Stimulated activated CD4-positive, alpha-beta T cell treated with anti-CD3 and anti-CD28 coated beads, Interleukin-1b, Interleukin-23, amount 100 ng/mL, for 24 hours (primary cell): ENCODE results near the gene ETNK1.
"Not testable (repeated sequence)": the region's sequence is repeated elsewhere in the genome, so short reads cannot be mapped to it uniquely, and the experiment has no call there.

Experiments used
- DNase-seq, 4 experiments: peaks; one replicate each; pipeline ENCODE4 v3.0.0-alpha.2; 2020; ENCODE audit warnings: low read depth in 4 of 4, low spot score in 1 of 4

ETNK1 gene

GRCh38 chr12:22687361-22688076 is 62.5 kb downstream of the ETNK1 start:
- DNase-seq, result no peak

GRCh38 chr12:22689876-22690275 is 64.9 kb downstream of the ETNK1 start:
- DNase-seq, result no peak

GRCh38 chr12:22691319-22691718 is 66.3 kb downstream of the ETNK1 start:
- DNase-seq, result no peak

GRCh38 chr12:22692467-22692866 is 67.5 kb downstream of the ETNK1 start:
- DNase-seq, result not testable (repeated sequence)

- DNase-seq, result no peak
Observed at GRCh38 chr12:22692964-22693555, 68.1 kb downstream of the ETNK1 start.

- DNase-seq, result no peak
Observed at GRCh38 chr12:22698576-22698975, 73.6 kb downstream of the ETNK1 start.

GRCh38 chr12:22699705-22700104 is 74.7 kb downstream of the ETNK1 start:
- not testable (repeated sequence) for DNase-seq

GRCh38 chr12:22700106-22700505 is 75.1 kb downstream of the ETNK1 start:
- no peak for DNase-seq

GRCh38 chr12:22701216-22701809 is 76.3 kb downstream of the ETNK1 start:
- not testable (repeated sequence) for DNase-seq

GRCh38 chr12:22702690-22703089 is 77.7 kb downstream of the ETNK1 start:
- DNase-seq, result no peak

- DNase-seq, result no peak
Observed at GRCh38 chr12:22709292-22709691, 84.3 kb downstream of the ETNK1 start.

GRCh38 chr12:22712083-22712482 is 87.1 kb downstream of the ETNK1 start:
- DNase-seq, result no peak

GRCh38 chr12:22715254-22715653 is 90.3 kb downstream of the ETNK1 start:
- no peak for DNase-seq

GRCh38 chr12:22719745-22720144 is 94.8 kb downstream of the ETNK1 start:
- DNase-seq, result no peak

- no peak for DNase-seq
Observed at GRCh38 chr12:22722081-22722480, 97.1 kb downstream of the ETNK1 start.

GRCh38 chr12:22722779-22723178 is 97.8 kb downstream of the ETNK1 start:
- DNase-seq, result no peak

GRCh38 chr12:22728987-22729386 is 104.0 kb downstream of the ETNK1 start:
- no peak for DNase-seq

GRCh38 chr12:22729431-22729956 is 104.5 kb downstream of the ETNK1 start:
- DNase-seq, result no peak

GRCh38 chr12:22729957-22730443 is 105.0 kb downstream of the ETNK1 start:
- no peak for DNase-seq

- DNase-seq, result no peak
Observed at GRCh38 chr12:22731236-22731635, 106.3 kb downstream of the ETNK1 start.

- no peak for DNase-seq
Observed at GRCh38 chr12:22733756-22734155, 108.8 kb downstream of the ETNK1 start.

- no peak for DNase-seq
Observed at GRCh38 chr12:22738945-22739344, 114.0 kb downstream of the ETNK1 start.
